ENCODE results near the gene NRAS.

The NRAS gene

DNA sequence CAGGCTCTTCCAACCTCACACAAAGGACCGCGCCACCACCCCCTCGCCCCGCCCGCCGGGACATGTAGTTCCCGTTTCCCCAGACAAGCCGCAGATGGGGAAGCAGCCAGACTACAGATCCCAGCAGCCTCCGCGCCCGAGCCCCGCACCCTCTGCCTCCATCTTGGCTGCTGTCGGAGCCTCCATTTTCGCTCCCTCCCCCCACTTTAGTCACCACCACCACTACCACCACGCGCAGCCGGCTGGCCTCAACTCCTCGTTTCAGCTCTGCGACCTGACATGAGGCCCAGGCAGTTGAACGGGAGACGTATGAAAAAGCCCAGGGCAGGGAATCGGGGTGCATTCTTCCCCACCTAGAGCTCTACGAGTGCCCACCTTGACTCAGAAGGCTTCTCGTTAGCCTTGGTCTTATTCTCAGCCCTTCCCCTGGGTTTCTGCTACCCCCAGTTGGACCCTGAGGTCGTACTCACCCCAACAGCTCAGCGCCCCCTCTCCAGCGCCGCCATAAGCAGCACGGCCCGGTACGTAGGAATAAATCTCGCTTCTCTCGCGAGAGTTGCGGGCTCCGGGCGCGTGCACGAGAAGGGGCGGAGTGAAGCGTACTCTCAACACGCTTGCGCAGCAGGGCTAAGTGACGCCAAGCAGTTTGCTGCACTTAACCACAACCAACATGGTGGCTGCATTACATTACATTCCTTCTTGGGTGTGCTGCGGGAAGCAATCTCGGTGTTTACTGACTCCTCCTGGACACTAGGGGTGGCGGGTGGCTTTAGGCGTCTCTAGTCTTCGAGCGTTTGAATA lies 41.1 kb upstream of the NRAS start, which contains the start of gene CSDE1 (continued):
- no peak for TF ChIP-seq ZNF223 (tag by site-specific recombination; IDR thresholded peaks at IDR 0.05)
- TF ChIP-seq, protein P1, sequence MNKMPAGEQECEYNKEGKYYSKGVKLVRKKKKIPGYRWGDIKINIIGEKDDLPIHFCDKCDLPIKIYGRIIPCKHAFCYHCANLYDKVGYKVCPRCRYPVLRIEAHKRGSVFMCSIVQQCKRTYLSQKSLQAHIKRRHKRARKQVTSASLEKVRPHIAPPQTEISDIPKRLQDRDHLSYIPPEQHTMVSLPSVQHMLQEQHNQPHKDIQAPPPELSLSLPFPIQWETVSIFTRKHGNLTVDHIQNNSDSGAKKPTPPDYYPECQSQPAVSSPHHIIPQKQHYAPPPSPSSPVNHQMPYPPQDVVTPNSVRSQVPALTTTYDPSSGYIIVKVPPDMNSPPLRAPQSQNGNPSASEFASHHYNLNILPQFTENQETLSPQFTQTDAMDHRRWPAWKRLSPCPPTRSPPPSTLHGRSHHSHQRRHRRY (tag by site-specific recombination; IDR thresholded peaks at IDR 0.05), result no peak
- TF ChIP-seq ZNF214 (tag by site-specific recombination; IDR thresholded peaks at IDR 0.05; ENCODE audit: borderline replicate concordance), result no peak
- no peak for TF ChIP-seq ZNF830 (tag by site-specific recombination; IDR thresholded peaks at IDR 0.05; ENCODE audit: low read depth)
- TF ChIP-seq ZNF2 (tag by site-specific recombination; IDR thresholded peaks at IDR 0.05), result peak; percentile 86; the same call in 1 of the 2 replicates
- no peak for TF ChIP-seq HOXA7 (CRISPR knock-in tag; IDR thresholded peaks at IDR 0.05; ENCODE audit: borderline replicate concordance)
- TF ChIP-seq ZBTB48 (tag by site-specific recombination; IDR thresholded peaks at IDR 0.05), result no peak
- TF ChIP-seq ZNF548 (tag by site-specific recombination; IDR thresholded peaks at IDR 0.05), result no peak
- TF ChIP-seq, protein P2, sequence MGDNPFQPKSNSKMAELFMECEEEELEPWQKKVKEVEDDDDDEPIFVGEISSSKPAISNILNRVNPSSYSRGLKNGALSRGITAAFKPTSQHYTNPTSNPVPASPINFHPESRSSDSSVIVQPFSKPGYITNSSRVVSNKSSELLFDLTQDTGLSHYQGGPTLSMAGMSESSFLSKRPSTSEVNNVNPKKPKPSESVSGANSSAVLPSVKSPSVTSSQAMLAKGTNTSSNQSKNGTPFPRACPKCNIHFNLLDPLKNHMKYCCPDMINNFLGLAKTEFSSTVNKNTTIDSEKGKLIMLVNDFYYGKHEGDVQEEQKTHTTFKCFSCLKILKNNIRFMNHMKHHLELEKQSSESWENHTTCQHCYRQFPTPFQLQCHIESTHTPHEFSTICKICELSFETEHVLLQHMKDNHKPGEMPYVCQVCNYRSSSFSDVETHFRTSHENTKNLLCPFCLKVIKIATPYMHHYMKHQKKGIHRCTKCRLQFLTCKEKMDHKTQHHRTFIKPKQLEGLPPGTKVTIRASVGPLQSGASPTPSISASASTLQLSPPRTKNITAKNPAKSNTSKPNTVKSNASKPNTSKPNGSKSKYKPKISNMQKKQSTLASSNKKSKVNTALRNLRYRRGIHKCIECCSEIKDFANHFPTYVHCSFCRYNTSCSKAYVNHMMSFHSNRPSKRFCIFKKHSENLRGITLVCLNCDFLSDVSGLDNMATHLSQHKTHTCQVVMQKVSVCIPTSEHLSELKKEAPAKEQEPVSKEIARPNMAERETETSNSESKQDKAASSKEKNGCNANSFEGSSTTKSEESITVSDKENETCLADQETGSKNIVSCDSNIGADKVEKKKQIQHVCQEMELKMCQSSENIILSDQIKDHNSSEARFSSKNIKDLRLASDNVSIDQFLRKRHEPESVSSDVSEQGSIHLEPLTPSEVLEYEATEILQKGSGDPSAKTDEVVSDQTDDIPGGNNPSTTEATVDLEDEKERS (tag by site-specific recombination; IDR thresholded peaks at IDR 0.05), result peak; percentile 46; the same call in 1 of the 2 replicates
- TF ChIP-seq, protein P3, sequence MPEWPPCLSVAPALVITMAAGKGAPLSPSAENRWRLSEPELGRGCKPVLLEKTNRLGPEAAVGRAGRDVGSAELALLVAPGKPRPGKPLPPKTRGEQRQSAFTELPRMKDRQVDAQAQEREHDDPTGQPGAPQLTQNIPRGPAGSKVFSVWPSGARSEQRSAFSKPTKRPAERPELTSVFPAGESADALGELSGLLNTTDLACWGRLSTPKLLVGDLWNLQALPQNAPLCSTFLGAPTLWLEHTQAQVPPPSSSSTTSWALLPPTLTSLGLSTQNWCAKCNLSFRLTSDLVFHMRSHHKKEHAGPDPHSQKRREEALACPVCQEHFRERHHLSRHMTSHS (tag by site-specific recombination; IDR thresholded peaks at IDR 0.05), result no peak
- TF ChIP-seq, protein P4, sequence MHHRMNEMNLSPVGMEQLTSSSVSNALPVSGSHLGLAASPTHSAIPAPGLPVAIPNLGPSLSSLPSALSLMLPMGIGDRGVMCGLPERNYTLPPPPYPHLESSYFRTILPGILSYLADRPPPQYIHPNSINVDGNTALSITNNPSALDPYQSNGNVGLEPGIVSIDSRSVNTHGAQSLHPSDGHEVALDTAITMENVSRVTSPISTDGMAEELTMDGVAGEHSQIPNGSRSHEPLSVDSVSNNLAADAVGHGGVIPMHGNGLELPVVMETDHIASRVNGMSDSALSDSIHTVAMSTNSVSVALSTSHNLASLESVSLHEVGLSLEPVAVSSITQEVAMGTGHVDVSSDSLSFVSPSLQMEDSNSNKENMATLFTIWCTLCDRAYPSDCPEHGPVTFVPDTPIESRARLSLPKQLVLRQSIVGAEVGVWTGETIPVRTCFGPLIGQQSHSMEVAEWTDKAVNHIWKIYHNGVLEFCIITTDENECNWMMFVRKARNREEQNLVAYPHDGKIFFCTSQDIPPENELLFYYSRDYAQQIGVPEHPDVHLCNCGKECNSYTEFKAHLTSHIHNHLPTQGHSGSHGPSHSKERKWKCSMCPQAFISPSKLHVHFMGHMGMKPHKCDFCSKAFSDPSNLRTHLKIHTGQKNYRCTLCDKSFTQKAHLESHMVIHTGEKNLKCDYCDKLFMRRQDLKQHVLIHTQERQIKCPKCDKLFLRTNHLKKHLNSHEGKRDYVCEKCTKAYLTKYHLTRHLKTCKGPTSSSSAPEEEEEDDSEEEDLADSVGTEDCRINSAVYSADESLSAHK (tag by site-specific recombination; IDR thresholded peaks at IDR 0.05), result no peak; the same call in none of the 2 replicates
- no peak for TF ChIP-seq RBAK (tag by site-specific recombination; IDR thresholded peaks at IDR 0.05)
- TF ChIP-seq ZNF184 (tag by site-specific recombination; IDR thresholded peaks at IDR 0.05), result no peak
- TF ChIP-seq ZNF677 (tag by site-specific recombination; IDR thresholded peaks at IDR 0.05), result no peak
- no peak for TF ChIP-seq TCF7L2 (IDR thresholded peaks at IDR 0.05; ENCODE audit: borderline replicate concordance, low read depth, low read length)
- 0 out of 2 replicates have a peak, but pooled peaks have one; percentile 8 for TF ChIP-seq EGR2 (tag by site-specific recombination; IDR thresholded peaks at IDR 0.05; ENCODE audit: low read depth)
- TF ChIP-seq ZNF501 (tag by site-specific recombination; IDR thresholded peaks at IDR 0.05), result peak; percentile 90
- peak; percentile 69; the same call in 1 of the 2 replicates for TF ChIP-seq ZNF394 (tag by site-specific recombination; IDR thresholded peaks at IDR 0.05; ENCODE audit: borderline replicate concordance)
- no peak for TF ChIP-seq ZNF776 (tag by site-specific recombination; IDR thresholded peaks at IDR 0.05; ENCODE audit: borderline replicate concordance)
- TF ChIP-seq ZNF610 (tag by site-specific recombination; IDR thresholded peaks at IDR 0.05; ENCODE audit: borderline replicate concordance), result peak; percentile 72; the same call in 1 of the 2 replicates
- no peak for TF ChIP-seq ZNF292 (tag by site-specific recombination; IDR thresholded peaks at IDR 0.05; ENCODE audit: borderline replicate concordance, low read depth)
- TF ChIP-seq, protein P5, sequence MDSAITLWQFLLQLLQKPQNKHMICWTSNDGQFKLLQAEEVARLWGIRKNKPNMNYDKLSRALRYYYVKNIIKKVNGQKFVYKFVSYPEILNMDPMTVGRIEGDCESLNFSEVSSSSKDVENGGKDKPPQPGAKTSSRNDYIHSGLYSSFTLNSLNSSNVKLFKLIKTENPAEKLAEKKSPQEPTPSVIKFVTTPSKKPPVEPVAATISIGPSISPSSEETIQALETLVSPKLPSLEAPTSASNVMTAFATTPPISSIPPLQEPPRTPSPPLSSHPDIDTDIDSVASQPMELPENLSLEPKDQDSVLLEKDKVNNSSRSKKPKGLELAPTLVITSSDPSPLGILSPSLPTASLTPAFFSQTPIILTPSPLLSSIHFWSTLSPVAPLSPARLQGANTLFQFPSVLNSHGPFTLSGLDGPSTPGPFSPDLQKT (IDR thresholded peaks at IDR 0.05; ENCODE audit: borderline replicate concordance, low read depth, low read length), result no peak
- peak; percentile 99 for TF ChIP-seq ZNF341 (tag by site-specific recombination; IDR thresholded peaks at IDR 0.05; ENCODE audit: low read depth)
- TF ChIP-seq ZNF555 (tag by site-specific recombination; conservative IDR thresholded peaks at IDR 0.05), result no peak
- TF ChIP-seq, protein P6, sequence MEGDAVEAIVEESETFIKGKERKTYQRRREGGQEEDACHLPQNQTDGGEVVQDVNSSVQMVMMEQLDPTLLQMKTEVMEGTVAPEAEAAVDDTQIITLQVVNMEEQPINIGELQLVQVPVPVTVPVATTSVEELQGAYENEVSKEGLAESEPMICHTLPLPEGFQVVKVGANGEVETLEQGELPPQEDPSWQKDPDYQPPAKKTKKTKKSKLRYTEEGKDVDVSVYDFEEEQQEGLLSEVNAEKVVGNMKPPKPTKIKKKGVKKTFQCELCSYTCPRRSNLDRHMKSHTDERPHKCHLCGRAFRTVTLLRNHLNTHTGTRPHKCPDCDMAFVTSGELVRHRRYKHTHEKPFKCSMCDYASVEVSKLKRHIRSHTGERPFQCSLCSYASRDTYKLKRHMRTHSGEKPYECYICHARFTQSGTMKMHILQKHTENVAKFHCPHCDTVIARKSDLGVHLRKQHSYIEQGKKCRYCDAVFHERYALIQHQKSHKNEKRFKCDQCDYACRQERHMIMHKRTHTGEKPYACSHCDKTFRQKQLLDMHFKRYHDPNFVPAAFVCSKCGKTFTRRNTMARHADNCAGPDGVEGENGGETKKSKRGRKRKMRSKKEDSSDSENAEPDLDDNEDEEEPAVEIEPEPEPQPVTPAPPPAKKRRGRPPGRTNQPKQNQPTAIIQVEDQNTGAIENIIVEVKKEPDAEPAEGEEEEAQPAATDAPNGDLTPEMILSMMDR (tag by site-specific recombination; IDR thresholded peaks at IDR 0.05), result peak; percentile 85
- TF ChIP-seq ZNF530 (tag by site-specific recombination; IDR thresholded peaks at IDR 0.05; ENCODE audit: low read depth), result no peak
